ENCODE measurements around the gene ARPC4. TPM values are rescaled to one million over a fixed set of nuclear protein-coding genes. Genes with fewer than 3 reads are reported as not detected.

ARPC4 gene
- total RNA-seq, 4 donors from 2014 or later = 104 to 189 (median 143) TPM

GRCh38 chr3:9779721-9780457 is 13.0 kb upstream of the ARPC4 start:
- intact Hi-C loops (cut with DNase I; ENCODE audit: low total_unique reads) (no loop called here), in situ Hi-C loops (cut with MboI; ENCODE audit: low pct_ligation_motif_present in 1 of 4, low pct_unique_long_range_greater_than_20kb in 1 of 4, low sequenced_read_pairs in 3 of 4) (no loop called here)
- H3K4me3 ChIP-seq = no peak overlapping the region
- H3K36me3 ChIP-seq = peaks cover 0 to 30% (median 14%) of the 10 kb centered on the region in 4 donors
- WGBS, 2 donors (ENCODE audit: low coverage in 1 of 2) = 54 to 75% methylated on average over 2 to 8 of the region's 8 CpGs
- peak; percentile 24 for DNase-seq
- H3K9me3 ChIP-seq = no peaks in the 10 kb centered on the region
- peaks cover 0 to 23% (median 9%) of the 10 kb centered on the region in 4 donors for H3K4me1 ChIP-seq
- TF ChIP-seq POLR2A (IDR thresholded peaks at IDR 0.05) (no peak), CTCF (IDR thresholded peaks at IDR 0.05) (no peak), POLR2AphosphoS5 (IDR thresholded peaks at IDR 0.05) (no peak)
- H3K27ac ChIP-seq = peak overlapping the region; percentile 35 to 57 (median 44)
- H3K27me3 ChIP-seq = no peaks in the 10 kb centered on the region

DNA sequence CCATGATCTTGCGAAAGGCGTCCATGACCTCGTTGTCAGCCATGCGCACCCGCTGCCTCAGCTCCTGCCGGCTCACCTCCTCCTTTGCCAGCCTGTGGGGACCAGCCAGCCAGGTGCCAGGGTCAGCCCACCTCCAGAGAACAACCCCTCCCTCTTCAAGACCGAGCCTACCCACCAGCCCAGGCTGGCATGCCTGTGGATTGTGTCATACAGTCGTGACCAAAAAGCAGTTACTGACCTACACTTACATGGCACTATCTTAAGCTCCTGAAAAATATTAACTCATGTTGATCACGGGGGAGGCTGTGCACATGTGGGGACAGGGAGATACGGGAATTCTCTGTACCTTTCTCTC is 12.4 kb upstream of the ARPC4 start:
- WGBS, 2 donors (ENCODE audit: low coverage in 1 of 2) = 60 to 83% methylated on average over 1 to 10 of the region's 10 CpGs

GRCh38 chr3:9780910-9781309 is 12.0 kb upstream of the ARPC4 start:
- Histone ChIP-seq H3K36me3 (peaks cover 0 to 38% (median 18%) of the 10 kb centered on the region in 4 donors), H3K4me3 (no peak overlapping the region), H3K9me3 (no peaks in the 10 kb centered on the region), H3K27ac (peak overlapping the region in 2 of 4 donors; percentile 35 to 57), H3K4me1 (peaks cover 0 to 23% (median 9%) of the 10 kb centered on the region in 4 donors), H3K27me3 (no peaks in the 10 kb centered on the region)
- no peak for DNase-seq
- intact Hi-C loops (cut with DNase I; ENCODE audit: low total_unique reads) (no loop called here), in situ Hi-C loops (cut with MboI; ENCODE audit: low pct_ligation_motif_present in 1 of 4, low pct_unique_long_range_greater_than_20kb in 1 of 4, low sequenced_read_pairs in 3 of 4) (no loop called here)
- WGBS, 2 donors (ENCODE audit: low coverage in 1 of 2) = 77 to 85% methylated on average over 3 to 4 of the region's 4 CpGs
- TF ChIP-seq CTCF (IDR thresholded peaks at IDR 0.05) = no peak
- TF ChIP-seq POLR2AphosphoS5 (IDR thresholded peaks at IDR 0.05) = no peak
- no peak for TF ChIP-seq POLR2A (IDR thresholded peaks at IDR 0.05)
- no peak for TF ChIP-seq EP300 (IDR thresholded peaks at IDR 0.05; ENCODE audit: low read depth)

More for the DNA sequence above, 12.4 kb upstream of the ARPC4 start:
- intact Hi-C loops (cut with DNase I; ENCODE audit: low total_unique reads) = no loop called here
- Histone ChIP-seq H3K27ac (peak overlapping the region; percentile 35 to 57 (median 44)), H3K27me3 (no peaks in the 10 kb centered on the region), H3K4me1 (peaks cover 0 to 23% (median 9%) of the 10 kb centered on the region in 4 donors), H3K36me3 (peaks cover 0 to 35% (median 17%) of the 10 kb centered on the region in 4 donors), H3K9me3 (no peaks in the 10 kb centered on the region), H3K4me3 (no peak overlapping the region)
- no peak for DNase-seq
- in situ Hi-C loops (cut with MboI; ENCODE audit: low pct_ligation_motif_present in 1 of 4, low pct_unique_long_range_greater_than_20kb in 1 of 4, low sequenced_read_pairs in 3 of 4) = no loop called here
- TF ChIP-seq POLR2AphosphoS5 (IDR thresholded peaks at IDR 0.05) (no peak), CTCF (IDR thresholded peaks at IDR 0.05) (no peak), POLR2A (IDR thresholded peaks at IDR 0.05) (no peak), EP300 (IDR thresholded peaks at IDR 0.05; ENCODE audit: low read depth) (no peak)

DNA sequence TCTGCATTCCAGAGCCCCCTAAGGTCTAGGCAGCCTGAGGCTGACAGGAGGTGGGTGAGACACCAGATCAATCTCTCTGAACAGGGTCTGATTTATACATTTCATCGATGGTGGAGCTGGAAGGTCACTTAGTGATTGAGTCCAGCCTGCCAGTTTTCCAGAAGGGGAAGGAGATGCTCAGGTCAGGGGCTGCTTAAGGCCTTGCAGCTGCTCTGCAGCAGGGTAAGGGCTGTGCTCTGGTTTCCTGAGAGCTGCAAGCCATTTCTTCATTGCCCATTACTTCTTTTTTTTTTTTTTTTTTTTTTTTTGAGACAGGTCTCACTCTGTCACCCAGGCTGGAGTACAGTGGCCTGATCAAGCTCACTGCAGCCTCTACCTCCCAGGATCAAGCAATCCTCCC is 11.3 kb upstream of the ARPC4 start:
- in situ Hi-C loops (cut with MboI; ENCODE audit: low pct_ligation_motif_present in 1 of 4, low pct_unique_long_range_greater_than_20kb in 1 of 4, low sequenced_read_pairs in 3 of 4) (no loop called here), intact Hi-C loops (cut with DNase I; ENCODE audit: low total_unique reads) (no loop called here)
- TF ChIP-seq EP300 (IDR thresholded peaks at IDR 0.05; ENCODE audit: low read depth) = no peak
- no peak for TF ChIP-seq POLR2AphosphoS5 (IDR thresholded peaks at IDR 0.05)
- TF ChIP-seq POLR2A (IDR thresholded peaks at IDR 0.05) = no peak
- peaks cover 0 to 42% (median 19%) of the 10 kb centered on the region in 4 donors for H3K36me3 ChIP-seq
- H3K9me3 ChIP-seq = no peaks in the 10 kb centered on the region
- no peaks in the 10 kb centered on the region for H3K27me3 ChIP-seq
- peaks cover 0 to 23% (median 9%) of the 10 kb centered on the region in 4 donors for H3K4me1 ChIP-seq
- no peak for DNase-seq
- H3K27ac ChIP-seq = no peak overlapping the region
- 79% methylated on average over 1 of the region's 1 CpG; no CpG with 5 or more reads in 1 of the 2 donors for WGBS, 2 donors (ENCODE audit: low coverage in 1 of 2)
- H3K4me3 ChIP-seq = no peak overlapping the region

Measured in transverse colon (tissue), 4 donors.